CD4-positive, alpha-beta T cell (primary cell): Measurements from ENCODE around the gene PDZK1IP1. TPM values are rescaled to one million over a fixed set of nuclear protein-coding genes. Genes with fewer than 3 reads are reported as not detected.

ENCODE experiments used
- ATAC-seq: fragments of 200-7000 bp; cut with Tn5 transposase; one replicate; pipeline ENCODE4 v1.10.0; 2022; ENCODE audit warnings: mild to moderate bottlenecking; ENCODE audit not compliant: poor library complexity
- CTCF ChIA-PET: fragments of 350-600 bp; sonication (Branson Sonifier 250); formaldehyde crosslinking; loops from one replicate; lab custom pipeline; 2021; ENCODE audit warnings: antibody characterized with exemption, inconsistent platforms; lab: Charles Lee
- POLR2A ChIA-PET: fragments of 350-600 bp; sonication (Branson Sonifier 250); formaldehyde crosslinking; loops from one replicate; lab custom pipeline; 2021; ENCODE audit warnings: antibody characterized with exemption, inconsistent platforms; lab: Charles Lee
- DNase-seq, 14 experiments: peaks; one replicate each; pipeline ENCODE4 v3.0.0-alpha.2; 2013 to 2020; ENCODE audit warnings: mixed read lengths in 2 of 14
- H3K27ac ChIP-seq, 2 donors: one replicate each; pipeline versions ENCODE4 v1.5.1 to v1.7.0; 2013; ENCODE audit warnings: low read length in 2 of 2, low read depth in 1 of 2, mild to moderate bottlenecking in 1 of 2
- H3K27me3 ChIP-seq, 2 experiments: 1 replicate in 1 of 2; 2 replicates in 1 of 2; pipeline versions ENCODE4 v1.6.1 to v1.7.0; 2013; ENCODE audit warnings: low read length in 2 of 2, control low read depth in 1 of 2, mild to moderate bottlenecking in 1 of 2, moderate library complexity in 1 of 2; ENCODE audit not compliant: insufficient read depth in 2 of 2, control insufficient read depth in 1 of 2
- H3K36me3 ChIP-seq: one replicate; pipeline ENCODE4 v1.6.1; 2013; ENCODE audit warnings: low read length, control low read depth; ENCODE audit not compliant: insufficient read depth
- H3K4me1 ChIP-seq: one replicate; pipeline ENCODE4 v1.6.1; 2013; ENCODE audit warnings: low read length, control low read depth; ENCODE audit not compliant: insufficient read depth
- H3K4me3 ChIP-seq: one replicate; pipeline ENCODE4 v1.5.1; 2013; ENCODE audit warnings: mild to moderate bottlenecking, low read length, moderate library complexity
- H3K9me3 ChIP-seq, 2 experiments: 1 replicate in 1 of 2; 2 replicates in 1 of 2; pipeline versions ENCODE4 v1.6.1 to v1.7.0; 2013; ENCODE audit warnings: low read length in 2 of 2, mild to moderate bottlenecking in 2 of 2, control low read depth in 1 of 2, moderate library complexity in 1 of 2; ENCODE audit not compliant: control insufficient read depth in 1 of 2, insufficient read depth in 1 of 2
- H3K27ac Mint-ChIP-seq: one replicate; pipeline ENCODE4 v1.8.0; 2020; ENCODE audit warnings: mixed read lengths
- H3K27me3 Mint-ChIP-seq: one replicate; pipeline ENCODE4 v1.8.0; 2021; ENCODE audit warnings: mixed read lengths
- H3K36me3 Mint-ChIP-seq: one replicate; pipeline ENCODE4 v1.8.0; 2021; ENCODE audit warnings: low read depth, mixed read lengths
- H3K4me1 Mint-ChIP-seq: one replicate; pipeline ENCODE4 v1.8.0; 2021; ENCODE audit warnings: low read depth, mixed read lengths
- H3K4me3 Mint-ChIP-seq: one replicate; pipeline ENCODE4 v1.8.0; 2020; ENCODE audit warnings: mild to moderate bottlenecking, mixed read lengths
- H3K9me3 Mint-ChIP-seq: one replicate; pipeline ENCODE4 v1.8.0; 2020; ENCODE audit warnings: mixed read lengths
- intact Hi-C, 2 experiments: fragments of 100-400 bp; cut with DNase I in 1 of 2; cut with micrococcal nuclease in 1 of 2; formaldehyde crosslinking; loops; one replicate each; pipeline versions ENCODE4 v1.15.1 to v1.9.0; 2023 to 2025; cut with DNase I, micrococcal nuclease
- total RNA-seq, 174 experiments: library from RNA in 2 of 174; stranded (reverse) in 2 of 174; gene quantifications; one replicate each; pipeline ENCODE4 v1.2.3 and lab custom pipeline; 2021 to 2026
- TF ChIP-seq, protein P1 (sequence below): fragments of 200-600 bp; IDR thresholded peaks from one replicate; pipeline ENCODE4 v1.8.0; 2022; ENCODE audit warnings: antibody characterized with exemption, mild to moderate bottlenecking

PDZK1IP1 gene
- total RNA-seq, 2 experiments from 2014 or later, result not detected

DNA sequence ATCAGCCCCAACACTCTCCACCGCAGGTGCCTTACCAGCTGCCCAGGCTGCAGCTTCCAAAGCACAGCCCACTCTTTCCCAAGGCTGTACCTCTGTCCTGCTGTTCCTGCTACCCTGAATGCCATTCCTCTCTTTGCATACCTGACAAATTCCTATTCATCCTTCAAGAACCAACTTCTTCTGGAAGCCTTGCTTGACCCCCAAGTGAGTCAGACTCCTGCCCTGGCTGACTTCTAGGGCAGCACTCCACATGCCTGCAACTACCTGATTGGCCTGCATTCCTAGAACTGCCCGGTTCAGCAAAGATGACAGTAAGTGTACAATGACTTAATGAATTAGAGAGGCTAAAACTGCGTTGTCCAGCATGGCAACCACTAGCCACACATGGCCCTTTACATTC lies 20.8 kb upstream of the PDZK1IP1 start:
- intact Hi-C loops, result no loop called here
- POLR2A ChIA-PET, result no interaction called here

DNA sequence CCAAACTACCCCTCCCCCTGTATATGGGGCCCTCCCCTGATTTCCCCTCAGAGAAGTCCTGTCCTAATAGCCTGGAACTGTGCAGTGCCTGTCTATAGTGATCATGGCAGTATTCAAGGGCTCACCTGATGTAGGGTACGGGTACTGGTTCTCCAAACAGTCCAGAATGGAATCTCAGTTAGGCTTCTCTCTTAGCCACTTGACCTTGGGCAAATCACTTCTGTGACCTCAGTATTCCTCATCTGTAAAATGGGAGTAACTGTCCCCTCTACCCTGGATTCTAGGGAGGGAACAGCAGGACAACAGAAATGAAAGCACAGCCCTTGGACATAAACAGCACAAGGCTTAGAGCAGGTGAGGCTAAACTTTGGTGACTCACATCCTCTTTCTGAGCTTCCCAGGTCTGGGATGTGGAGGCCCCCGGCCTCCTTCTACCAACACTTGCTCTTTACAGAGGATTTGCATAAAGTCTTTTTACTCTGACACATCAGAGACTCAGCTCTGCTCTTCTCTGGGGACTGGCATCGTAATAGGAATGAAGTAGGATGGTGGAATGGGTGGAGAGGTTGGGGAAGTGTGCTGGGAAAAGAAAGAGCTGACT lies 20.0 kb upstream of the PDZK1IP1 start:
- H3K36me3 Mint-ChIP-seq, result no peaks in the 10 kb centered on the region
- no peaks in the 10 kb centered on the region for H3K4me1 Mint-ChIP-seq
- TF ChIP-seq, protein P1, sequence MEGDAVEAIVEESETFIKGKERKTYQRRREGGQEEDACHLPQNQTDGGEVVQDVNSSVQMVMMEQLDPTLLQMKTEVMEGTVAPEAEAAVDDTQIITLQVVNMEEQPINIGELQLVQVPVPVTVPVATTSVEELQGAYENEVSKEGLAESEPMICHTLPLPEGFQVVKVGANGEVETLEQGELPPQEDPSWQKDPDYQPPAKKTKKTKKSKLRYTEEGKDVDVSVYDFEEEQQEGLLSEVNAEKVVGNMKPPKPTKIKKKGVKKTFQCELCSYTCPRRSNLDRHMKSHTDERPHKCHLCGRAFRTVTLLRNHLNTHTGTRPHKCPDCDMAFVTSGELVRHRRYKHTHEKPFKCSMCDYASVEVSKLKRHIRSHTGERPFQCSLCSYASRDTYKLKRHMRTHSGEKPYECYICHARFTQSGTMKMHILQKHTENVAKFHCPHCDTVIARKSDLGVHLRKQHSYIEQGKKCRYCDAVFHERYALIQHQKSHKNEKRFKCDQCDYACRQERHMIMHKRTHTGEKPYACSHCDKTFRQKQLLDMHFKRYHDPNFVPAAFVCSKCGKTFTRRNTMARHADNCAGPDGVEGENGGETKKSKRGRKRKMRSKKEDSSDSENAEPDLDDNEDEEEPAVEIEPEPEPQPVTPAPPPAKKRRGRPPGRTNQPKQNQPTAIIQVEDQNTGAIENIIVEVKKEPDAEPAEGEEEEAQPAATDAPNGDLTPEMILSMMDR, result no peak
- no peak overlapping the region for H3K27ac Mint-ChIP-seq
- intact Hi-C loops, result no loop called here
- Histone ChIP-seq H3K27ac (no peak overlapping the region), H3K27me3 (peaks cover 0 to 9% of the 10 kb centered on the region in 2 experiments), H3K9me3 (no peaks in the 10 kb centered on the region), H3K4me3 (no peak overlapping the region), H3K4me1 (no peaks in the 10 kb centered on the region), H3K36me3 (no peaks in the 10 kb centered on the region)
- ChIA-PET POLR2A (no interaction called here), CTCF (interaction anchor here (1.4 kb wide), 1 partner anchor 17 kb away, joined by 3 read pairs; no protein-coding TSS in a partner anchor)
- H3K27me3 Mint-ChIP-seq, result peaks cover 24% of the 10 kb centered on the region
- no peak overlapping the region for H3K4me3 Mint-ChIP-seq
- DNase-seq (no peak), ATAC-seq (no peak)
- no peaks in the 10 kb centered on the region for H3K9me3 Mint-ChIP-seq

More for the DNA sequence above, 20.8 kb upstream of the PDZK1IP1 start:
- TF ChIP-seq, protein P1, result no peak
- Mint-ChIP-seq H3K27me3 (peaks cover 20% of the 10 kb centered on the region), H3K27ac (no peak overlapping the region), H3K4me3 (no peak overlapping the region), H3K9me3 (no peaks in the 10 kb centered on the region), H3K36me3 (no peaks in the 10 kb centered on the region), H3K4me1 (no peaks in the 10 kb centered on the region)
- Histone ChIP-seq H3K27me3 (peaks cover 0 to 9% of the 10 kb centered on the region in 2 experiments), H3K4me3 (no peak overlapping the region), H3K27ac (no peak overlapping the region), H3K36me3 (no peaks in the 10 kb centered on the region), H3K4me1 (no peaks in the 10 kb centered on the region), H3K9me3 (no peaks in the 10 kb centered on the region)
- ATAC-seq (no peak), DNase-seq (no peak)
- CTCF ChIA-PET, result interaction anchor here (1.4 kb wide), 1 partner anchor 18 kb away, joined by 3 read pairs; no protein-coding TSS in a partner anchor

DNA sequence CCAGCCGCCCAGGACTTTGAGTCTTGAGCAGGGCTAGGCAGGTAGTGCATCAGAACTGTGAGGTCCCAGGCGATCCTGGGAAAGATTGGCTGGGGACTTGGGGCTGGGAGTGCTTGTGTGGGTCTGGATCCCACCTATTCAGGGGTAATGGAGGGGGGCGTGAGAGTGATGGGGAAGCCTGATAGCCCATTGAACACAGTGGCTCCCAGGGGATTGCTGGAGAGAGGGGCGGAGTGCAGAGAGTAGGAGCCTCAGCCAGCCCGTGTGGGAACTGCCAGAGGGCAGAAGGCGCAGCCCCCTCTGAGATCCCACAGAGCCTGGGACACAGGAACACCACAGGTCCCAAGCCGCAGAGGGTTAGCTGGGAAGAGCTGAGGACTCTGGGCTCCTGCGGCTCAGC lies 19.3 kb upstream of the PDZK1IP1 start:
- no peaks in the 10 kb centered on the region for H3K9me3 ChIP-seq
- no peaks in the 10 kb centered on the region for H3K36me3 ChIP-seq
- Mint-ChIP-seq H3K9me3 (no peaks in the 10 kb centered on the region), H3K36me3 (no peaks in the 10 kb centered on the region), H3K27me3 (peaks cover 30% of the 10 kb centered on the region), H3K4me3 (no peak overlapping the region), H3K4me1 (no peaks in the 10 kb centered on the region), H3K27ac (no peak overlapping the region)
- ATAC-seq (no peak), DNase-seq (no peak)
- H3K27ac ChIP-seq, result no peak overlapping the region
- intact Hi-C loops, result no loop called here
- H3K4me1 ChIP-seq, result no peaks in the 10 kb centered on the region
- H3K27me3 ChIP-seq, result peaks cover 4 to 9% of the 10 kb centered on the region in 2 experiments
- no peak overlapping the region for H3K4me3 ChIP-seq
- ChIA-PET POLR2A (no interaction called here), CTCF (interaction anchor here (1.4 kb wide), 1 partner anchor 16 kb away, joined by 3 read pairs; no protein-coding TSS in a partner anchor)
- TF ChIP-seq, protein P1, result no peak
